HG02588 (cell line): ENCODE measurements around the gene RPS6KA5.

ENCODE experiments used
- ATAC-seq: cut with Tn5 transposase; IDR thresholded peaks from one replicate; pipeline ENCODE4 v1.9.1; 2021; ENCODE audit warnings: mild to moderate bottlenecking, moderate library complexity; ENCODE audit not compliant: unreplicated experiment

The RPS6KA5 gene

GRCh38 chr14:91029456-91030217 is 30.8 kb downstream of the RPS6KA5 start:
- no peak for ATAC-seq

- ATAC-seq, result no peak
These were observed 32.9 kb downstream of the RPS6KA5 start for GRCh38 chr14:91027561-91027960.

GRCh38 chr14:91022622-91023028 is 37.8 kb downstream of the RPS6KA5 start:
- peak; percentile 75 for ATAC-seq

- peak; percentile 48 for ATAC-seq
These were observed 38.3 kb downstream of the RPS6KA5 start for GRCh38 chr14:91021991-91022621.

GRCh38 chr14:91021115-91021514 is 39.3 kb downstream of the RPS6KA5 start:
- no peak for ATAC-seq

- no peak for ATAC-seq
These were observed 40.8 kb downstream of the RPS6KA5 start for GRCh38 chr14:91019673-91020072.

GRCh38 chr14:91018481-91018880 is 42.0 kb downstream of the RPS6KA5 start:
- ATAC-seq, result no peak

GRCh38 chr14:91016800-91017410 is 43.5 kb downstream of the RPS6KA5 start:
- ATAC-seq, result no peak

GRCh38 chr14:91015435-91015834 is 45.0 kb downstream of the RPS6KA5 start:
- ATAC-seq, result no peak

- no peak for ATAC-seq
These were observed 48.4 kb downstream of the RPS6KA5 start for GRCh38 chr14:91012045-91012444.

- no peak for ATAC-seq
These were observed 50.3 kb downstream of the RPS6KA5 start for GRCh38 chr14:91010153-91010533.

- ATAC-seq, result peak; percentile 89
These were observed 50.8 kb downstream of the RPS6KA5 start for GRCh38 chr14:91009501-91010152.

- ATAC-seq, result peak; percentile 14
These were observed 51.6 kb downstream of the RPS6KA5 start for GRCh38 chr14:91008759-91009409.

- no peak for ATAC-seq
These were observed 54.7 kb downstream of the RPS6KA5 start for GRCh38 chr14:91005716-91006115.

- ATAC-seq, result no peak
These were observed 55.5 kb downstream of the RPS6KA5 start for GRCh38 chr14:91004987-91005386.

GRCh38 chr14:90999299-90999698 is 61.1 kb downstream of the RPS6KA5 start:
- no peak for ATAC-seq

- no peak for ATAC-seq
These were observed 63.5 kb downstream of the RPS6KA5 start for GRCh38 chr14:90996967-90997366.

GRCh38 chr14:90995785-90996184 is 64.7 kb downstream of the RPS6KA5 start:
- ATAC-seq, result no peak

GRCh38 chr14:90993792-90994191 is 66.6 kb downstream of the RPS6KA5 start:
- ATAC-seq, result no peak

- ATAC-seq, result no peak
These were observed 68.6 kb downstream of the RPS6KA5 start for GRCh38 chr14:90991690-90992443.
